Smooth muscle cell (in vitro differentiated cells): ENCODE data around the gene FASLG. TPM values are rescaled to one million over a fixed set of nuclear protein-coding genes. Genes with fewer than 3 reads are reported as not detected.

Experiments
- DNase-seq: peaks from one replicate; lab custom pipeline; 2025; ENCODE audit not compliant: unreplicated experiment; lab: John Stamatoyannopoulos, UW
- H2AFZ ChIP-seq: fragments of 200-600 bp; sonication (generic); 2 replicates; pipeline ENCODE4 v1.6.0; 2016; ENCODE audit warnings: antibody characterized with exemption, low read depth, mild to moderate bottlenecking
- H3F3A ChIP-seq: fragments of 200-600 bp; sonication (generic); 2 replicates; pipeline ENCODE4 v1.6.0; 2017; ENCODE audit warnings: antibody characterized with exemption, low read depth
- H3K27ac ChIP-seq: fragments of 200-600 bp; sonication (generic); 2 replicates; pipeline ENCODE4 v1.5.1; 2016; ENCODE audit warnings: low read depth, mild to moderate bottlenecking
- H3K27me3 ChIP-seq: fragments of 200-600 bp; sonication (generic); 2 replicates; pipeline ENCODE4 v1.6.1; 2016; ENCODE audit warnings: low read depth, mild to moderate bottlenecking
- H3K36me3 ChIP-seq: fragments of 200-600 bp; sonication (generic); 2 replicates; pipeline ENCODE4 v1.5.1; 2016; ENCODE audit warnings: low read depth
- H3K4me1 ChIP-seq: fragments of 200-600 bp; sonication (generic); 2 replicates; pipeline ENCODE4 v1.5.1; 2016; ENCODE audit warnings: low read depth
- H3K4me2 ChIP-seq: fragments of 200-600 bp; sonication (generic); 2 replicates; pipeline ENCODE4 v1.6.0; 2016; ENCODE audit warnings: mild to moderate bottlenecking
- H3K4me3 ChIP-seq: fragments of 200-600 bp; sonication (generic); 2 replicates; pipeline ENCODE4 v1.5.1; 2016; ENCODE audit warnings: mild to moderate bottlenecking
- H3K79me2 ChIP-seq: fragments of 200-600 bp; sonication (generic); 2 replicates; pipeline ENCODE4 v1.6.0; 2016; ENCODE audit warnings: low read depth, mild to moderate bottlenecking
- H3K9ac ChIP-seq: fragments of 200-600 bp; sonication (generic); 2 replicates; pipeline ENCODE4 v1.6.0; 2016; ENCODE audit warnings: low read depth
- H3K9me3 ChIP-seq: fragments of 200-600 bp; sonication (generic); replicated peaks from 2 replicates; pipeline ENCODE4 v1.5.1; 2016; ENCODE audit warnings: low read depth
- H4K20me1 ChIP-seq: fragments of 200-600 bp; sonication (generic); 2 replicates; pipeline ENCODE4 v1.6.0; 2016; ENCODE audit warnings: low read depth
- CTCF ChIP-seq: fragments of 200-600 bp; sonication (generic); IDR thresholded peaks from 2 replicates; pipeline ENCODE4 v1.5.1; 2017; ENCODE audit warnings: borderline replicate concordance, mild to moderate bottlenecking, antibody characterized with exemption; ENCODE audit not compliant: insufficient read depth, poor library complexity, severe bottlenecking
- WGBS: methylation state at CpG from one replicate; pipeline ENCODE4 v1.1.7; 2016; ENCODE audit warnings: low lambda C conversion rate; 5-methylcytosine and 5-hydroxymethylcytosine counted together
- polyA plus RNA-seq: library from polyadenylated mRNA; unstranded; fragments of >200 nt; fragmentation: Nextera tagmentation; extraction: Ambion mirVana; gene quantifications from 2 replicates; pipeline ENCODE4 v1.2.1, GENCODE V29; 2016
- total RNA-seq: library from RNA; depleted of rRNA; stranded (reverse); fragments of >200 nt; gene quantifications from 2 replicates; pipeline ENCODE4 v1.2.3, GENCODE V29; 2014

FASLG gene
- total and polyA plus RNA-seq, 2 experiments from 2014 or later, result not detected

GRCh38 chr1:172656576-172656975 lies 2.3 kb upstream of the FASLG start:
- H2AFZ ChIP-seq, result no peak overlapping the region
- no peaks in the 10 kb centered on the region for H3K4me1 ChIP-seq
- H3K4me2 ChIP-seq, result no peak overlapping the region
- H3K36me3 ChIP-seq, result no peaks in the 10 kb centered on the region
- no peaks in the 10 kb centered on the region for H3K9me3 ChIP-seq
- H3K9ac ChIP-seq, result no peak overlapping the region
- TF ChIP-seq CTCF, result no peak
- no peaks in the 10 kb centered on the region for H3F3A ChIP-seq
- WGBS, result 89% methylated on average over 6 of the region's 6 CpGs
- H4K20me1 ChIP-seq, result no peaks in the 10 kb centered on the region
- H3K27me3 ChIP-seq, result no peaks in the 10 kb centered on the region
- no peaks in the 10 kb centered on the region for H3K79me2 ChIP-seq
- no peak for DNase-seq
- H3K4me3 ChIP-seq, result no peak overlapping the region
- H3K27ac ChIP-seq, result no peak overlapping the region

GRCh38 chr1:172657586-172657985 lies 1.3 kb upstream of the FASLG start:
- Histone ChIP-seq H4K20me1 (no peaks in the 10 kb centered on the region), H3K36me3 (no peaks in the 10 kb centered on the region), H3K4me1 (no peaks in the 10 kb centered on the region), H3K27me3 (no peaks in the 10 kb centered on the region), H3K79me2 (no peaks in the 10 kb centered on the region), H3K4me2 (no peak overlapping the region), H3K4me3 (no peak overlapping the region), H2AFZ (no peak overlapping the region), H3K9ac (no peak overlapping the region), H3K9me3 (no peaks in the 10 kb centered on the region), H3F3A (no peaks in the 10 kb centered on the region), H3K27ac (no peak overlapping the region)
- no peak for DNase-seq
- WGBS, result 100% methylated on average over 1 of the region's 1 CpG
- TF ChIP-seq CTCF, result no peak

- Histone ChIP-seq H3K27me3 (no peaks in the 10 kb centered on the region), H3F3A (no peaks in the 10 kb centered on the region), H3K27ac (no peak overlapping the region), H3K9ac (no peak overlapping the region), H3K9me3 (no peaks in the 10 kb centered on the region), H4K20me1 (no peaks in the 10 kb centered on the region), H3K79me2 (no peaks in the 10 kb centered on the region), H2AFZ (no peak overlapping the region), H3K4me3 (no peak overlapping the region), H3K4me1 (no peaks in the 10 kb centered on the region), H3K4me2 (no peak overlapping the region), H3K36me3 (no peaks in the 10 kb centered on the region)
- 81% methylated on average over 3 of the region's 3 CpGs for WGBS
- no peak for DNase-seq
- no peak for TF ChIP-seq CTCF
Observed at GRCh38 chr1:172661107-172661506, 2.2 kb downstream of the FASLG start.

- 71% methylated on average over 14 of the region's 14 CpGs for WGBS
- no peak overlapping the region for H2AFZ ChIP-seq
- no peaks in the 10 kb centered on the region for H4K20me1 ChIP-seq
- H3F3A ChIP-seq, result no peaks in the 10 kb centered on the region
- no peaks in the 10 kb centered on the region for H3K9me3 ChIP-seq
- H3K4me1 ChIP-seq, result no peaks in the 10 kb centered on the region
- no peak overlapping the region for H3K27ac ChIP-seq
- no peak overlapping the region for H3K9ac ChIP-seq
- no peak overlapping the region for H3K4me2 ChIP-seq
- no peak for DNase-seq
- TF ChIP-seq CTCF, result no peak
- no peak overlapping the region for H3K4me3 ChIP-seq
- H3K79me2 ChIP-seq, result no peaks in the 10 kb centered on the region
- no peaks in the 10 kb centered on the region for H3K36me3 ChIP-seq
- H3K27me3 ChIP-seq, result no peaks in the 10 kb centered on the region
Observed at GRCh38 chr1:172662464-172663109, 3.7 kb downstream of the FASLG start.
